Uterus (tissue), 2 donors: ENCODE measurements around the gene GTF2A2.

Experiments
- POLR2A ChIP-seq, 2 donors: fragments of 450-650 bp; IDR thresholded peaks; one replicate each; pipeline ENCODE4 v1.6.1; 2016; ENCODE audit warnings: antibody characterized with exemption in 2 of 2, mild to moderate bottlenecking in 1 of 2, moderate library complexity in 1 of 2
- TF ChIP-seq, protein P1 (sequence below), 4 experiments: fragments of 200-600 bp in 2 of 4; fragments of 450-650 bp in 2 of 4; sonication (generic) in 2 of 4; IDR thresholded peaks; one replicate each; pipeline ENCODE4 v1.5.1; 2016 to 2019; ENCODE audit warnings: antibody characterized with exemption in 4 of 4, mild to moderate bottlenecking in 2 of 4, moderate library complexity in 1 of 4

DNA sequence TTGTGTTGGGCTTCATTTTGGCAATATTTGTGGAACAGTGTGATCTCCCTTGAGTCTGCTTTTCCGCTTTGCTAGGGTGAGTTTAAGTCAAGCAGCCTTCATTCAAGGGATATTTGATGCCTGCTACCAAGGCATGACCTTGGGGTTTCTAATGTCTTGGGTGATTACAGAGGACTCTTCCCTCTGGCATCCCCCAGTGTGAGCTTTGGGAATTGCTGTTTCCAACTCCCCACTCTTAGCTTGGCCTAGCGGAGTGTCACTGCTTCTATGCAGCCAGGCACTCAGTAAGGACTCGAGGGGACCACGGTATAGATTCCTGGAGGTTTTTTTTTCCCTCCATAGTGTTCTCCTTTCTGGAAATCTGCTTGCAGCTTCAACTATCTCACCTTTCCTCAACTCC is 24.6 kb downstream of the GTF2A2 start:
- TF ChIP-seq, protein P1, sequence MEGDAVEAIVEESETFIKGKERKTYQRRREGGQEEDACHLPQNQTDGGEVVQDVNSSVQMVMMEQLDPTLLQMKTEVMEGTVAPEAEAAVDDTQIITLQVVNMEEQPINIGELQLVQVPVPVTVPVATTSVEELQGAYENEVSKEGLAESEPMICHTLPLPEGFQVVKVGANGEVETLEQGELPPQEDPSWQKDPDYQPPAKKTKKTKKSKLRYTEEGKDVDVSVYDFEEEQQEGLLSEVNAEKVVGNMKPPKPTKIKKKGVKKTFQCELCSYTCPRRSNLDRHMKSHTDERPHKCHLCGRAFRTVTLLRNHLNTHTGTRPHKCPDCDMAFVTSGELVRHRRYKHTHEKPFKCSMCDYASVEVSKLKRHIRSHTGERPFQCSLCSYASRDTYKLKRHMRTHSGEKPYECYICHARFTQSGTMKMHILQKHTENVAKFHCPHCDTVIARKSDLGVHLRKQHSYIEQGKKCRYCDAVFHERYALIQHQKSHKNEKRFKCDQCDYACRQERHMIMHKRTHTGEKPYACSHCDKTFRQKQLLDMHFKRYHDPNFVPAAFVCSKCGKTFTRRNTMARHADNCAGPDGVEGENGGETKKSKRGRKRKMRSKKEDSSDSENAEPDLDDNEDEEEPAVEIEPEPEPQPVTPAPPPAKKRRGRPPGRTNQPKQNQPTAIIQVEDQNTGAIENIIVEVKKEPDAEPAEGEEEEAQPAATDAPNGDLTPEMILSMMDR (IDR thresholded peaks at IDR 0.05), result no peak
- no peak for TF ChIP-seq POLR2A (IDR thresholded peaks at IDR 0.05)
